ENCODE measurements around the gene INPP1.
"Not testable (repeated sequence)": the region's sequence is repeated elsewhere in the genome, so short reads cannot be mapped to it uniquely, and the experiment has no call there.

Gene INPP1

DNA sequence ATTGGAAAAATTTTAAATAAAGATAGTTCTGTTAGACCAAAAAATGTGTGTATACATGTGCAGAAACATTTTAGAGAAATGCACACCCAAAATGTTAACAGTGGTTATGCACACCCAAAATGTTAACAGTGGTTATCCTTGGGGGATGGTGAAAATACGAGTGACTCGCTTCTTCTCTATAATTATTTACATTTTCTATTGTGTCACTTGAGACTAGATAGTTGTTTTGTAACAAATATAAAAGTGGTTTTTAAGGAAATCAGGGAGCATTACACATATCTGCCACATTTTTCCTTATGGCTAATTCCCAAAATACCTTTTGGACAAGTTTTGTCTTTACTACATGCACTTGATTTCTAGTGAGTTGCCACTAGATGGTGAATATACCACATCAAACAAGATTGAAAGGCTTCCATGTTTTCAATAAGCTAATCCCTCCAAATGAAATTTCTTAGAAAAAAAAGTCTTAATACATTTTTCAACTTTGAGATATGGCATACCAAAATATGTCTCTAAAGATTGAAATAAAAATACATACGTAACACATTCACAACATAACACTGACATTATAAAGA lies 14.7 kb upstream of the INPP1 start:
- in situ Hi-C loops (cut with MboI; ENCODE audit: low pct_unique_long_range_greater_than_20kb, low sequenced_read_pairs): no loop called here
- no peak for DNase-seq

DNA sequence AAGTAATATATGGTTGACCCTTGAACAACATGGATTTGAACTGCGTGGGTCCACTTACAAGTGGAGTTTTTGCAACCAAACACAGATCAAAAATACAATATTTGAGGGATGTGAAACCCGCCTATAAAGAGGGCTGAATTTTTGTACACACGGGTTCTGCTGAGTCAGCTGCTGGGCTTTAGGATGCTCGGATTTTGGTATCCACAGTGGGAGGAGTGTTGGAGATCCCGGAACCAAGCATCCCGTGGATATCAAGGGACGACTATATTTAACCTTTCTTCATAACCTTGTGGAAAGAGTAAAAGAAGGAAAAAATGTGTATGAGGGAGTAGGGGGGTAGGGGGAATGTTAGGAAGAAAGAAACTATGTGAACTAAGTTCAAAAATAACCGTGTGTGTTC lies 10.0 kb upstream of the INPP1 start:
- DNase-seq: no peak
- in situ Hi-C loops (cut with MboI; ENCODE audit: low pct_unique_long_range_greater_than_20kb, low sequenced_read_pairs): no loop called here

- in situ Hi-C loops (cut with MboI; ENCODE audit: low pct_unique_long_range_greater_than_20kb, low sequenced_read_pairs): no loop called here
- no peak for DNase-seq
Observed at GRCh38 chr2:190333928-190334327, 9.5 kb upstream of the INPP1 start.

DNA sequence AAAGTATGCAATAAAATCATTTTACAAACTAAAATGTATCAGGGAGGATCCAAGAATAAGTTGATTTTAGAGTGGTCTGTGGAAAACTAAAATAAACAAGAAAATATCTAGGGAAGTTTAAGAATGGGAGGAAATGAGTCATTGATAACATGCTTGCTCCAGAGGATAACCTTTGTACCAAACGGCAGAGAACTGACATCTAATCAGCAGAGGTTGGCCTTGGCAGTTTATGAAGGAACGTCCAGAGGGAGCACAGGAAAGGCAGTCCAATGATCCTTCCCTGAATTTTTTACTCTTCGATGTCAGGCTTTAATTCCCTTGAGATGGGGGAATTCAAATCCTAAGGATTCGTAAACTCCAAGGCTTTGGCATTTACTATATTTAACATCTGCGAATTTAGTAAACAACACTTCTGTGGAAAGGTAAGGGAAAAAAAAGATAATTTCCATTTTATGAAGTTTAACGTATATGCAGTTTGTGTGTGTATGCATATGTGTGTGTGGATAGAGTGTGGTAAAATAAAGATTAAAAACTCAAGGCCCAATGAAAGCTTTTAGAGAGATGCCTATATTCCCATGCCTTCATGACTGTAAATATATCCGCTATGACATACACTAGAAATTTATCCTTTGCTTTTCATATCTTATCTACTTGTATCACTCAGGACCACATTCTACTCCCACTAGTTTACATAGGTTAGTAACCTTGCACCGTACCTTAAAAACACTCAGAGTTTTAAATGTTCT lies 8.7 kb upstream of the INPP1 start:
- in situ Hi-C loops (cut with MboI; ENCODE audit: low pct_unique_long_range_greater_than_20kb, low sequenced_read_pairs): no loop called here
- DNase-seq: no peak

GRCh38 chr2:190335225-190335559 lies 8.2 kb upstream of the INPP1 start:
- in situ Hi-C loops (cut with MboI; ENCODE audit: low pct_unique_long_range_greater_than_20kb, low sequenced_read_pairs): no loop called here
- no peak for DNase-seq

GRCh38 chr2:190335584-190335983 lies 7.8 kb upstream of the INPP1 start:
- DNase-seq; in situ Hi-C loops (cut with MboI; ENCODE audit: low pct_unique_long_range_greater_than_20kb, low sequenced_read_pairs): not testable (repeated sequence)

DNA sequence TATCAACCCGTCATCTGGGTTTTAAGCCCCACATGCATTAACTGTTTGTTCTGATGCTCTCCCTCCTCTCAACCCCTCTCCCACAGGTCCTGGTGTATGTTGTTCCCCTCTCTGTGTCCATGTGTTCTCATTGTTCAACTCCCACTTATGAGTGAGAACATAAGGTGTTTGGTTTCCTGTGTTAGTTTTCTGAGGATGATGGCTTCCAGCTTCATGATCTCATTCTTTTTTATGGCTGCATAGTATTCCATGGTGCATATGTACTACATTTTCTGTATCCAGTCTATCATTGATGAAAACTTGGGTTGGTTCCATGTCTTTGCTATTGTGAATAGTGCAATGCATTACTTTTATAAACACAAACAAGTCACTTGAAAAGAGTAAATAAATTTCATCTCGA lies 7.0 kb upstream of the INPP1 start:
- in situ Hi-C loops (cut with MboI; ENCODE audit: low pct_unique_long_range_greater_than_20kb, low sequenced_read_pairs): no loop called here
- DNase-seq: no peak

GRCh38 chr2:190338453-190338852 lies 4.9 kb upstream of the INPP1 start:
- no peak for DNase-seq
- in situ Hi-C loops (cut with MboI; ENCODE audit: low pct_unique_long_range_greater_than_20kb, low sequenced_read_pairs): no loop called here

- in situ Hi-C loops (cut with MboI; ENCODE audit: low pct_unique_long_range_greater_than_20kb, low sequenced_read_pairs): no loop called here
Observed at GRCh38 chr2:190339394-190339793, 4.0 kb upstream of the INPP1 start.

DNA sequence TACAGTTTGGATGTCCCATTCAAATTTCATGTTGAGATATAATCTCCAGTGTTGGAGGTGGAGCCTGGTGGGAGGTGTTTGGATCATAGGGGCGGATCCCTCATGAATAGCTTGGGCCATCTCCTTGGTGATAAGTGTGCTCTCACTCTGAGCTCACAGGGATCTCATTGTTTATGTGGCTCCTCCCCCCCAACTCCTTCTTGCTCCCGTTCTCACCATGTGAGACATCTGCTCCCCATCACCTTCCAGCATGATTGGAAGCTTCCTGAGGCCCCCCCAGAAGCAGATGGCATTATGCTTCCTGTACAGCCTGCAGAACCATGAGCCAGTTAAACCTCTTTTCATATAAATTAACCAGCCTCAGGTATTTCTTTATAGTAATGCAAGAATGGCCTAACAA lies 3.0 kb upstream of the INPP1 start:
- no peak for DNase-seq
- in situ Hi-C loops (cut with MboI; ENCODE audit: low pct_unique_long_range_greater_than_20kb, low sequenced_read_pairs): no loop called here

More at GRCh38 chr2:190339394-190339793, 4.0 kb upstream of the INPP1 start:
- no peak for DNase-seq

DNA sequence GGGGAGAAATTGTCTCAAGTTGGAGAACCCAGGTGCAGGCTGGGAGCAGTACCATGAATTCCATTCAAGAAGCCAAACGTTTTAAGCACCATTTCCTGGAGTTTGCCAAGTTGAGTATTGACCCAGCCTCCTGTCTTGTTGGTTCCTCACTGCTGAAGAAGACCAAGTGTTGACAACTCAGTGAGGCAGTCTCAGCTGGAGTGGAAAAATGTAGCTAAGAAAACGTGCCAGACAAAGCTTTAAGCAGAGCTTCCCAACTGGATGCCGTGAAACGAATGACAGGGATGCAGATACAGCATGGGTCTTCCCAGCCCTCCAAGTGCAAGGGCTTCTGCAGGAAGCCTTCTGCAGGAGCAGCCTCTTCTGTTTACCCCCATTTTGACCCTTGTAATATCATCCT lies 778 bp upstream of the INPP1 start:
- in situ Hi-C loops (cut with MboI; ENCODE audit: low pct_unique_long_range_greater_than_20kb, low sequenced_read_pairs): no loop called here
- DNase-seq: no peak

DNA sequence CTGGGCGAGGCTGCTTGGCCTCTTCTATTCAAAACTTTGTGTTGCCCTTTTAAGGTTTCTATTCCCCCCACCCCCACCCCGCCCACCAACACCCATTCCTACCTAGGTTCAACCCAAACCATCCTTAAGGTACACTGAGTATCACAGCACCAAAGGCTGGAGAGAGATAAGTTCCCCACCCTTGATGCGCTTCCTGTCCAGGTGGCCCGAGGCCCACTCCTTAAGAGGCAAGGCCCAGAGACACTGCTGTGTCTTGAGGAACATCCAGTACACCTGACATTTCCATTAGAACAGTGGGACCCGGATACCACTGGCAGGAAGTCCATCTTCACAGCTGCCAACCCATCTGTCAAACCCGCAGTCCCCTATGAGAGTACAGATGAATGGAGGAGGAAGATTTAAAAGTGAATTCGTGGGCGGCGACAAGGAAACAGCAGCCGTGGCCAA lies 277 bp upstream of the INPP1 start:
- DNase-seq: no peak
- in situ Hi-C loops (cut with MboI; ENCODE audit: low pct_unique_long_range_greater_than_20kb, low sequenced_read_pairs): no loop called here

- in situ Hi-C loops (cut with MboI; ENCODE audit: low pct_unique_long_range_greater_than_20kb, low sequenced_read_pairs): no loop called here
- peak; percentile 57 for DNase-seq
Observed at GRCh38 chr2:190344276-190344827, 963 bp downstream of the INPP1 start.

DNA sequence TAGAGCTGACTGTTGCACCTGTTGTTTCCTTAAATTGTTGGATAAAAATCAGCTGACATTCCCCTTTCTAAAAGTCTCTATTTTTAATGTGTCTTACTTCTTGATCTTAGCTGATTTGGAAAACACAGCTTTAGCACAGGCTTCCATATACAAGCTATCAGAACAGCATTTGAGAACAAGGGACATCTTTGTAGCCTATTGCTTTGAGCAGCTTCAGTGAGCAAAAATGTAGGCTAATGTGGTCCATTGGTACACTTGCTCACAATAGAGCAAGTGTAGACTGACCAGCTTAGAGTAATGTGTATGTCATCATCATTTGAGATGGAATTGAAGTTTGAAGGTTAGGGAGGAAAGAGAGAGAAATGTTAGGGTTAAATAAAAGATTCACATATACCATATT lies 7.0 kb downstream of the INPP1 start:
- in situ Hi-C loops (cut with MboI; ENCODE audit: low pct_unique_long_range_greater_than_20kb, low sequenced_read_pairs): no loop called here
- DNase-seq: no peak

- in situ Hi-C loops (cut with MboI; ENCODE audit: low pct_unique_long_range_greater_than_20kb, low sequenced_read_pairs): no loop called here
- DNase-seq: no peak
Observed at GRCh38 chr2:190351955-190352354, 8.6 kb downstream of the INPP1 start.

GRCh38 chr2:190352668-190353536 lies 9.5 kb downstream of the INPP1 start:
- DNase-seq: peak; percentile 52

GRCh38 chr2:190353537-190353899 lies 10.1 kb downstream of the INPP1 start:
- no peak for DNase-seq
- in situ Hi-C loops (cut with MboI; ENCODE audit: low pct_unique_long_range_greater_than_20kb, low sequenced_read_pairs): no loop called here

More at GRCh38 chr2:190352668-190353536, 9.5 kb downstream of the INPP1 start:
- in situ Hi-C loops (cut with MboI; ENCODE audit: low pct_unique_long_range_greater_than_20kb, low sequenced_read_pairs): no loop called here

DNA sequence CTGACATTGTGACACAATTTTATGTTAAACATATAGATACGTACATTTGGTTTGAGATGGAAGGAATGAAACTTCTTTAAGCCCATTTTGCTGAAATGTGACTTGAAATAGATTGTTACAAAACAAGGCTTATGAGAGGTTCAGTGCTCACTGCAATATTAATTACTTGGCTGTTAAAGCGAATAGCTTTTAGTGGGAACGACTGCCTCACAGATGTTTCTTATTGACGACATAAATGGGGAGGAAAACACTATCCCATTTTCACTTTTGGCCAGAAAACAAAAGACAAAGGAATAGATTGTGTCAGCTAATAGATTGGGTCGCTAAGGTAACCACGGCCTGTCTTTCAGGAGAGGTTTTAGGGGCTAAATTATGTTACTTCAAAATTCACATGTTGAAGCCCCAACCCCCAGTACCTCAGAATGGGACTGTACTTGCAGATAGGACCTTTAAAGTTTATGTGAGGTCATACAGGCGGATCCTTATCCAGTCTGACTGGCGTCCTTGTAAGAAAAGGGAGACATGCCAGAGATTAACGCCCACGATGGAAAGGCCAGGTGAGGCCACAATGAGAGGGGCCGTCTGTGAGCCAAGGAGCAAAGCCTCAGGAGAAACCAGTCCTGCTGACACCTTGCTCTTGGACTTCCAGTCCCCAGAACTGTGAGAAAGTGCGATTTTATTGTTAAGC lies 10.8 kb downstream of the INPP1 start:
- no peak for DNase-seq

GRCh38 chr2:190355968-190356644 lies 12.7 kb downstream of the INPP1 start:
- DNase-seq: peak; percentile 76
- in situ Hi-C loops (cut with MboI; ENCODE audit: low pct_unique_long_range_greater_than_20kb, low sequenced_read_pairs): no loop called here

More for the DNA sequence above, 10.8 kb downstream of the INPP1 start:
- in situ Hi-C loops (cut with MboI; ENCODE audit: low pct_unique_long_range_greater_than_20kb, low sequenced_read_pairs): no loop called here

Data from KBM-7 (cell line).